ENCODE data around the gene IL17REL. TPM values are rescaled to one million over a fixed set of nuclear protein-coding genes. Genes with fewer than 3 reads are reported as not detected.
A peak's percentile ranks its signal among the peaks of the same experiment; 100 is the strongest.

IL17REL gene
- total and polyA plus RNA-seq, 5 donors from 2014 or later: 0.07 to 0.57 TPM; not detected in 3

DNA sequence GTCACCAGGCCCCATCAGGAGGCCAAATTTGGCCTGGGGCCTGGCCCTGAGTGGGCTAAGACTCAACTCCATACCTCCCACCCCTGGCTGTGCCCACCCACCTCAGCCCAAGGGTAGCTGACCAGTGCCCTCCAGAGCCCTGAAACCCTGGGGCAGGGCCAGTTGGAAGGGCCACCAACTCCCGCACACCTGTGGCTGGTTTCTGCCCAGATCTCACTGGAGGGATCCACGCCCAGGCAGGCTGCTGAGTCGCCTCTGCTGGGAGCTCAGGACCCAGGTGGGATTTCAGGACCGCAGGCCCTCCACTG lies 60.9 kb downstream of the IL17REL start:
- no peaks in the 10 kb centered on the region for H3K9me3 Mint-ChIP-seq
- H3K4me1 ChIP-seq (ENCODE audit: control insufficient read depth, insufficient read depth, low read length, poor library complexity, severe bottlenecking): no peaks in the 10 kb centered on the region
- H3K4me3 Mint-ChIP-seq: no peak overlapping the region
- peaks cover 0 to 4% (median 0%) of the 10 kb centered on the region in 4 donors for H3K4me1 Mint-ChIP-seq
- H3K27ac ChIP-seq (ENCODE audit: insufficient read depth, low read length, poor library complexity, severe bottlenecking): no peak overlapping the region
- ATAC-seq (ENCODE audit: low read depth in 2 of 2) (no peak), DNase-seq (no peak)
- H3K27me3 ChIP-seq (ENCODE audit: control insufficient read depth, insufficient read depth, low read length): no peaks in the 10 kb centered on the region
- no peaks in the 10 kb centered on the region for H3K36me3 ChIP-seq (ENCODE audit: control insufficient read depth, insufficient read depth, low read length)
- H3K36me3 Mint-ChIP-seq: no peaks in the 10 kb centered on the region
- H3K27me3 Mint-ChIP-seq: no peaks in the 10 kb centered on the region
- H3K27ac Mint-ChIP-seq: no peak overlapping the region
- no peaks in the 10 kb centered on the region for H3K9me3 ChIP-seq (ENCODE audit: control insufficient read depth in 2 of 2, low read length in 2 of 2)
- H3K4me3 ChIP-seq (ENCODE audit: low read depth, low read length): no peak overlapping the region

DNA sequence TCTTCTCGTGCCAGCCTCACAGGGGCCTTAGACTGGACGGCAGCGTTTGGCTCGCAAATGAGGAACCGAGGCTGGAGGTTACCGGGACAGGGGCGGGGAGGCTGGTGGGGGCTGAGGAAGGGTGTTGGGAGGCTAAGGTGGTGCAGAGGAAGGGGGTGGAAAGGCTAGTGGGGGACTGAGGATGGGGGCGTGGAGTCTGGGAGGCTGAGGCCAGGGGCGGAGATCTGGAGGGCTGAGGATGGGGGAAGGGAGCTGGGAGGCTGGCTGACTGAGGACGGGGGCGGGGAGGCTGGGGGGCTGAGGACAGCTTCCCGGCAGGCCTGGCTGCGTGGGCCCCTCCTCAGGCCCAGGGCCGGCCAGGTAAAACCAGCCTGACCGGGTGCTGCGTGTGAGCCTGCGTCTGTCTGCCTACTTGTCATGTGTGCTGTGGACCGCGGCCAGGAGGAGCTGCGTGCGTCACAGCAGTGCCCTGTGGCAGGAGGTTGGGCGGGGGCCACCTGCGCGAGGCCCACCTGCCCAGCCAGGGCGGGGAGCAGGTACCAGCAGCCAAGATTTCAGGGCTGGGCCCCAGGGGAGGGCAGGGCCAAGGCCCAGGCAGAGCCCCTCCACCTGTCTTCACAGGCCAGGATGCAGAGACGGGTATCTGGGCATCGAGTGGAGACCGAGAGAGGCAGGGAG lies 61.4 kb downstream of the IL17REL start:
- no peak overlapping the region for H3K4me3 ChIP-seq (ENCODE audit: low read depth, low read length)
- Mint-ChIP-seq H3K4me1 (peaks cover 0 to 8% (median 2%) of the 10 kb centered on the region in 4 donors), H3K4me3 (no peak overlapping the region), H3K27ac (no peak overlapping the region), H3K27me3 (no peaks in the 10 kb centered on the region), H3K9me3 (no peaks in the 10 kb centered on the region), H3K36me3 (no peaks in the 10 kb centered on the region)
- H3K36me3 ChIP-seq (ENCODE audit: control insufficient read depth, insufficient read depth, low read length): no peaks in the 10 kb centered on the region
- no peaks in the 10 kb centered on the region for H3K27me3 ChIP-seq (ENCODE audit: control insufficient read depth, insufficient read depth, low read length)
- DNase-seq (no peak), ATAC-seq (ENCODE audit: low read depth in 2 of 2) (no peak)
- H3K9me3 ChIP-seq (ENCODE audit: control insufficient read depth in 2 of 2, low read length in 2 of 2): no peaks in the 10 kb centered on the region
- no peak overlapping the region for H3K27ac ChIP-seq (ENCODE audit: insufficient read depth, low read length, poor library complexity, severe bottlenecking)
- H3K4me1 ChIP-seq (ENCODE audit: control insufficient read depth, insufficient read depth, low read length, poor library complexity, severe bottlenecking): peaks cover 4% of the 10 kb centered on the region

DNA sequence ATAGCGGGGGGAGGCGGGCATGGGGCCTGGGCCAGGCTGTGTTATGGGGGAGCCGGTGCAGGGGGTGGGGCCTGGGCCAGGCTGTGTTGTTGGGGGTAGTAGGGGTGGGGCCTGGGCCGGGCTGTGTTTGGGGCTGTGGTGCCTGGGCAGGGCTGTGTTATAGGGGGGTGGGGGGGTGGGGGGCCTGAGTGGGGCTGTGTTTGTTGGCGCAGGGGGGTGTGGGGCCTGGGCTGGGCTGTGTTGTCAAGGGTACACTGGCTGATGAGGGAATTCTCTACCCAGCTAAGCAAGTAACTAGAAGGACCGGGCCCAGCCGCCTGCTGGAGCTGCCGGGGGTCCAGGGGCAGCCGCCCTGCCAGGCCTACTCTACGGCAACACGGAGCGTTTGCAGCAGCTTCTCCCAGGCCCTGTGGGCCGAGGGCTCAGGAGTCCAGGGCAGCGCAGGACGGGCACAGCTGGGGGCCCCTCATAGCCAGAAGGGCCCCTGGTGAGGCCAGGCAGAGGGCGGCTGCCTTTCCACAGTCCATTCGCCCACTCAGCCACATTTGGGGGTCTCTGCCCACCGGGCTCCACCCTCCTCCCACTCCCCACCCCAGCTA lies 62.1 kb downstream of the IL17REL start:
- H3K36me3 ChIP-seq (ENCODE audit: control insufficient read depth, insufficient read depth, low read length): no peaks in the 10 kb centered on the region
- H3K4me1 ChIP-seq (ENCODE audit: control insufficient read depth, insufficient read depth, low read length, poor library complexity, severe bottlenecking): peaks cover 10% of the 10 kb centered on the region

DNA sequence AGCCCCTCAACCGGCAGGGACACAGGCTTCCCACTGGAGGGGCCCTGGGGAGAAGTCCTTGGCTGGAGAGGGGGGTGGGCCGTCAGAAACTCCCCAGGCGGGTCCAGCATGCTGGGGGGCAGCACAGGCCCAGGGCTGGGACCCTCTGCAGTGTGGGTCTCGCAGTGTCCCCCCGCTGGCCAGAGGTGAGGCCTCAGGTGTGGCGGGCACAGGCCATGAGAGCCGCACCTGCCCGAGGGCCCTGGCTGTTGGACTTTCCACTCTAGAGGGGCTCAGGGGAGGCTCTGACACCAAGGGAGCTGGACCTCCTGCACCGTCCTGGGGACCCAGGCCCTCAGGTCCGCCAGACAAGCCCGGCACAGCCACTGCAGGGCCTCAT lies 62.7 kb downstream of the IL17REL start:
- Histone ChIP-seq H3K27ac (ENCODE audit: insufficient read depth, low read length, poor library complexity, severe bottlenecking) (no peak overlapping the region), H3K4me1 (ENCODE audit: control insufficient read depth, insufficient read depth, low read length, poor library complexity, severe bottlenecking) (peaks cover 12% of the 10 kb centered on the region), H3K4me3 (ENCODE audit: low read depth, low read length) (no peak overlapping the region), H3K27me3 (ENCODE audit: control insufficient read depth, insufficient read depth, low read length) (no peaks in the 10 kb centered on the region), H3K36me3 (ENCODE audit: control insufficient read depth, insufficient read depth, low read length) (no peaks in the 10 kb centered on the region), H3K9me3 (ENCODE audit: control insufficient read depth in 2 of 2, low read length in 2 of 2) (no peaks in the 10 kb centered on the region)
- no peaks in the 10 kb centered on the region for H3K9me3 Mint-ChIP-seq
- no peak for ATAC-seq (ENCODE audit: low read depth in 2 of 2)
- no peak overlapping the region for H3K27ac Mint-ChIP-seq
- no peak for DNase-seq
- no peak overlapping the region for H3K4me3 Mint-ChIP-seq
- no peaks in the 10 kb centered on the region for H3K27me3 Mint-ChIP-seq
- H3K4me1 Mint-ChIP-seq: peaks cover 4 to 19% (median 7%) of the 10 kb centered on the region in 4 donors
- no peaks in the 10 kb centered on the region for H3K36me3 Mint-ChIP-seq

More for the DNA sequence above, 62.1 kb downstream of the IL17REL start:
- no peak overlapping the region for H3K27ac Mint-ChIP-seq
- no peaks in the 10 kb centered on the region for H3K9me3 ChIP-seq (ENCODE audit: control insufficient read depth in 2 of 2, low read length in 2 of 2)
- no peak for ATAC-seq (ENCODE audit: low read depth in 2 of 2)
- H3K4me3 Mint-ChIP-seq: no peak overlapping the region
- no peak overlapping the region for H3K4me3 ChIP-seq (ENCODE audit: low read depth, low read length)
- no peak overlapping the region for H3K27ac ChIP-seq (ENCODE audit: insufficient read depth, low read length, poor library complexity, severe bottlenecking)
- H3K27me3 Mint-ChIP-seq: no peaks in the 10 kb centered on the region
- no peaks in the 10 kb centered on the region for H3K27me3 ChIP-seq (ENCODE audit: control insufficient read depth, insufficient read depth, low read length)
- DNase-seq: no peak
- H3K4me1 Mint-ChIP-seq: peaks cover 3 to 15% (median 6%) of the 10 kb centered on the region in 4 donors
- H3K9me3 Mint-ChIP-seq: no peaks in the 10 kb centered on the region
- H3K36me3 Mint-ChIP-seq: no peaks in the 10 kb centered on the region

DNA sequence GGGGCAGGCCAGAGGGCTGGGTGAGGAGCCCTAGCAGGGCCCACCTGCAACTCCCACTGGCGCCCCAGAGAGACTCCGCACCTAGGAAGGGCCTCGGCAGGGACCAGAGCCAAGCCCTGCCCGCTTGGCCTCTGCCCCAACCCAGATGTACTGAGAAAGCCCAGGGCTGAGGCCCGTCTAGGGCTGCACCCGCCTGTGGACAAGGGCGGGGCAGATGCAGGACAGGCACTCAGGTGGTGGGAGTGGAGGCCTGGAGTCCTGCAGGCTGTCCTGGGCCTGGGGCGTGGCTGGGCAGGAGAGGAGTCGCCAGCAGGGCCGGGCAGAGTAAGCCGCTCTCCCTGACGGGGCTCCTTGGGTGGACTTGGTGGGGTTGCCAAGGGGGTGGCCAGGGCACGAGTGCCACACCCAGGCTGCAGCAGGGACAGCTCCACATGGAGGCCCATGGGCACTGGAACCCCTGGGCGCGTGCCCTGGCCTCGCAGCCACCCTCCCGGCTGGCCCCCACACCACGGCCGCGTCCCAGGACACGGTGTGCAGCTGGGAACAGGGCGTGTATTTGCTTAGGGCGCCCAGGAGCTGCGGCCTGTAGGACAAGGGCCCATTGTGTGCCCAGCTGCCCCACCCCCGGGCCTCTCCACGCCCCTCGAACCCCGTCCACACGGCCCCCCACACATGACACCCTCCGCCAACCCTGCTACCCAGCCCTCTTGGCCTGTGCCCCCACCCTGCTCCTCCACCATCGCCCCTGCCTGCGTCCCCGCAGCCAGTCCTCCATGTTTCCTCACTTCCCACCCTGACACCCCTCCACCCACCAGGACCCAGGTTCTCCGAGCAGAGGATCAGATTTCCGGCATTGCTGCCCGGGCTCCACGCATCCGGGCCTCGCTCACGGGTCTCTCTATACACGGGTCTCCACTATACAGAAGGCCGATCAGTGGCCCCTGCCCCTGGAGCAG lies 63.3 kb downstream of the IL17REL start:
- H3K4me3 Mint-ChIP-seq: no peak overlapping the region
- peaks cover 4 to 20% (median 7%) of the 10 kb centered on the region in 4 donors for H3K4me1 Mint-ChIP-seq
- Histone ChIP-seq H3K36me3 (ENCODE audit: control insufficient read depth, insufficient read depth, low read length) (no peaks in the 10 kb centered on the region), H3K4me1 (ENCODE audit: control insufficient read depth, insufficient read depth, low read length, poor library complexity, severe bottlenecking) (peaks cover 12% of the 10 kb centered on the region), H3K27ac (ENCODE audit: insufficient read depth, low read length, poor library complexity, severe bottlenecking) (no peak overlapping the region), H3K27me3 (ENCODE audit: control insufficient read depth, insufficient read depth, low read length) (no peaks in the 10 kb centered on the region), H3K9me3 (ENCODE audit: control insufficient read depth in 2 of 2, low read length in 2 of 2) (no peaks in the 10 kb centered on the region), H3K4me3 (ENCODE audit: low read depth, low read length) (no peak overlapping the region)
- no peaks in the 10 kb centered on the region for H3K27me3 Mint-ChIP-seq
- ATAC-seq (ENCODE audit: low read depth in 2 of 2) (no peak), DNase-seq (no peak)
- H3K9me3 Mint-ChIP-seq: no peaks in the 10 kb centered on the region
- H3K27ac Mint-ChIP-seq: no peak overlapping the region
- H3K36me3 Mint-ChIP-seq: no peaks in the 10 kb centered on the region

DNA sequence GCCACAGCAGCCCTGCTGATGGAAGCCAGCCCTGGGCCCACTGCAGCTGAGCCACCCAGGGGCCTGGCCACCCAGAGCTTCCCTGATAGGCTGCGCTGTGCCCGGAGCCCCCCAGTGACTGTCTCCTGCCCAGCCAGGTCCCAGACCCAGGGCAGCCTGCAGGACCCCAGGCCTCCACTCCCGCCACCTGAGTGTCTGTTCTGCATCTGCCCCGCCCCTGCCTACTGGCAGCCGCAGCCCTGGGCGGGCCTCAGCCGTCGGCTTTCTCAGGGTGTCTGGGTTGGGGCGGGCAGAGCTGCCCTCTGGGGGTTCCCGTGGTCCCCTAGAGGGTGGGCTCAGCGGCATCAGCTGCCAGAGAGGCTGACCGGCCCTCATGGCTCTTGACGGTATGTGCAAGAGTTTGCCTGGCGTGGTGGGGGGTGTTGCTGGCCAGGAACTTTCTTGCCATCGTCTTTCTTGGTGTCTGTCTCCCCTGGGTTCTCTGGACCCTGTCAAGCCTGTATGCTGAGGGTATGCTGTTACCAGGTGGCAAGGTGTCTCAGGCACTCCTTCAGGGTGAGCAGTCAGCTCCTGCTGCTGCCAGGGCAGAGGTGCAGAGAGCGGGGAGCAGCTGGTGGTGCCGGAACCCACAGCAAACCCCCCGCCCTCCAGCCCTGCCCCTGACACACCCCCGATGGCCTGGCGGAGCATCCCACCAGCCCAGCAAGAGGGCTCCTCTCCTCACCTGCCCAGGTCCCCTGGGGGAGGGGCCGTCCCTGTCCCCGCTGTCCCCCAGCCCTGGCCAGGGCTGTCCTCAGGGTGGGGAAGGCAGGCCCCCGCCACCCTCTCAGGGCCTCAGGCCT lies 64.2 kb downstream of the IL17REL start:
- H3K4me3 Mint-ChIP-seq: no peak overlapping the region
- Histone ChIP-seq H3K4me3 (ENCODE audit: low read depth, low read length) (no peak overlapping the region), H3K27ac (ENCODE audit: insufficient read depth, low read length, poor library complexity, severe bottlenecking) (no peak overlapping the region), H3K4me1 (ENCODE audit: control insufficient read depth, insufficient read depth, low read length, poor library complexity, severe bottlenecking) (peaks cover 12% of the 10 kb centered on the region), H3K9me3 (ENCODE audit: control insufficient read depth in 2 of 2, low read length in 2 of 2) (no peaks in the 10 kb centered on the region), H3K27me3 (ENCODE audit: control insufficient read depth, insufficient read depth, low read length) (no peaks in the 10 kb centered on the region), H3K36me3 (ENCODE audit: control insufficient read depth, insufficient read depth, low read length) (no peaks in the 10 kb centered on the region)
- DNase-seq: no peak
- no peak for ATAC-seq (ENCODE audit: low read depth in 2 of 2)
- H3K4me1 Mint-ChIP-seq: peaks cover 4 to 20% (median 7%) of the 10 kb centered on the region in 4 donors
- H3K27ac Mint-ChIP-seq: peak overlapping the region in 1 of 3 donors; percentile 42
- no peaks in the 10 kb centered on the region for H3K36me3 Mint-ChIP-seq
- H3K9me3 Mint-ChIP-seq: no peaks in the 10 kb centered on the region
- H3K27me3 Mint-ChIP-seq: no peaks in the 10 kb centered on the region

DNA sequence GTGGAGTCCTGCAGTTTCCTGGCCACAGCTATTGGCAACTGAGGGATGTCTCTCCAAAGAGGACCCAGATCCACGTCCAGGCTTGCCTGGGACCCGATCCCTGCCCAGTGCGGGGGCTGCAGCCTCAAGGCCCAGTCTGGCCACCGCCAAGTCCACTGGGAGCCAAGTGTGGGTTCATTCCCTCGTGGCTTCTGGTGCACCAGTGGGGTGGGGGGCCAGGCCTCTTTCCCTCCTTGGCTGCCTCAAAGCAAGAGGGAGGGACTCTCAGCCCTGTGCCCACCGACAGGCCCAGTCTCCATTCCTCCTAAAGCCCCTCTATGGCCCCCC lies 65.3 kb downstream of the IL17REL start:
- H3K9me3 ChIP-seq (ENCODE audit: control insufficient read depth in 2 of 2, low read length in 2 of 2): no peaks in the 10 kb centered on the region
- DNase-seq (no peak), ATAC-seq (ENCODE audit: low read depth in 2 of 2) (no peak)
- H3K36me3 Mint-ChIP-seq: no peaks in the 10 kb centered on the region
- H3K4me3 ChIP-seq (ENCODE audit: low read depth, low read length): no peak overlapping the region
- H3K4me1 Mint-ChIP-seq: peaks cover 4 to 20% (median 7%) of the 10 kb centered on the region in 4 donors
- no peak overlapping the region for H3K4me3 Mint-ChIP-seq
- H3K27me3 ChIP-seq (ENCODE audit: control insufficient read depth, insufficient read depth, low read length): no peaks in the 10 kb centered on the region
- H3K9me3 Mint-ChIP-seq: no peaks in the 10 kb centered on the region
- no peak overlapping the region for H3K27ac Mint-ChIP-seq
- H3K4me1 ChIP-seq (ENCODE audit: control insufficient read depth, insufficient read depth, low read length, poor library complexity, severe bottlenecking): peaks cover 12% of the 10 kb centered on the region
- no peak overlapping the region for H3K27ac ChIP-seq (ENCODE audit: insufficient read depth, low read length, poor library complexity, severe bottlenecking)
- no peaks in the 10 kb centered on the region for H3K36me3 ChIP-seq (ENCODE audit: control insufficient read depth, insufficient read depth, low read length)
- H3K27me3 Mint-ChIP-seq: no peaks in the 10 kb centered on the region
